Mesendoderm (in vitro differentiated cells): Measurements from ENCODE around the gene SF3B3.

Source experiments
- DNase-seq: peaks from one replicate; pipeline ENCODE4 v3.0.0; 2013
- H2AK5ac ChIP-seq: 2 replicates; pipeline ENCODE4 v1.6.1; 2013; ENCODE audit warnings: low read length, inconsistent platforms
- H2BK120ac ChIP-seq: 2 replicates; pipeline ENCODE4 v1.6.1; 2013; ENCODE audit warnings: low read depth, mild to moderate bottlenecking, low read length, moderate library complexity, mixed read lengths
- H2BK15ac ChIP-seq: replicated peaks from 2 replicates; pipeline ENCODE4 v1.6.1; 2013; ENCODE audit warnings: low read depth, mild to moderate bottlenecking, moderate library complexity
- H2BK5ac ChIP-seq: 2 replicates; pipeline ENCODE4 v1.6.1; 2013; ENCODE audit warnings: low read length, inconsistent platforms
- H3K18ac ChIP-seq: 2 replicates; pipeline ENCODE4 v1.6.1; 2013; ENCODE audit warnings: mild to moderate bottlenecking, low read length, mixed read lengths
- H3K23ac ChIP-seq: one replicate; pipeline ENCODE4 v1.6.1; 2013; ENCODE audit warnings: low read length
- H3K27ac ChIP-seq: 2 replicates; pipeline ENCODE4 v1.5.1; 2013; ENCODE audit warnings: low read depth, mild to moderate bottlenecking, inconsistent platforms, low read length, moderate library complexity
- H3K27me3 ChIP-seq: 2 replicates; pipeline ENCODE4 v1.6.1; 2013; ENCODE audit warnings: low read length, control low read depth, mild to moderate bottlenecking, inconsistent platforms; ENCODE audit not compliant: insufficient read depth, poor library complexity
- H3K36me3 ChIP-seq: 2 replicates; pipeline ENCODE4 v1.6.1; 2013; ENCODE audit warnings: low read length, inconsistent platforms; ENCODE audit not compliant: control insufficient read depth, insufficient read depth
- H3K4ac ChIP-seq: one replicate; pipeline ENCODE4 v1.6.1; 2013; ENCODE audit warnings: low read depth, mild to moderate bottlenecking, low read length, moderate library complexity
- H3K4me1 ChIP-seq: 2 replicates; pipeline ENCODE4 v1.6.1; 2013; ENCODE audit warnings: low read depth, low read length, inconsistent platforms; ENCODE audit not compliant: control insufficient read depth
- H3K4me2 ChIP-seq: 2 replicates; pipeline ENCODE4 v1.6.1; 2013; ENCODE audit warnings: low read length
- H3K4me3 ChIP-seq: 2 replicates; pipeline ENCODE4 v1.5.1; 2013; ENCODE audit warnings: mild to moderate bottlenecking, low read length
- H3K56ac ChIP-seq: one replicate; pipeline ENCODE4 v1.6.1; 2013; ENCODE audit warnings: low read length
- H3K79me1 ChIP-seq: 2 replicates; pipeline ENCODE4 v1.6.1; 2013; ENCODE audit warnings: low read length, inconsistent platforms
- H3K79me2 ChIP-seq: 2 replicates; pipeline ENCODE4 v1.6.1; 2013; ENCODE audit warnings: mild to moderate bottlenecking, low read length; ENCODE audit not compliant: control insufficient read depth, insufficient read depth
- H3K9ac ChIP-seq: 2 replicates; pipeline ENCODE4 v1.6.1; 2013; ENCODE audit warnings: low read length, inconsistent platforms
- H4K5ac ChIP-seq: one replicate; pipeline ENCODE4 v1.6.1; 2013; ENCODE audit warnings: low read length
- H4K8ac ChIP-seq: one replicate; pipeline ENCODE4 v1.6.1; 2013; ENCODE audit warnings: low read depth, mild to moderate bottlenecking, control low read depth, low read length, moderate library complexity
- WGBS: extraction: QIAGEN DNeasy Blood & Tissue Kit; methylation state at CpG from one replicate; pipeline ENCODE4 v1.1.7; 2013; ENCODE audit warnings: low lambda C conversion rate, missing lambda C conversion rate; ENCODE audit not compliant: insufficient coverage; ENCODE audit errors: extremely low coverage; 5-methylcytosine and 5-hydroxymethylcytosine counted together

Gene SF3B3

GRCh38 chr16:70576431-70577255, 53.0 kb downstream of the SF3B3 start:
- Histone ChIP-seq H2AK5ac (no peak overlapping the region), H3K79me2 (no peaks in the 10 kb centered on the region), H3K79me1 (peaks cover 2% of the 10 kb centered on the region), H2BK15ac (no peak overlapping the region), H4K8ac (no peak overlapping the region), H3K4me3 (no peak overlapping the region), H3K56ac (no peak overlapping the region), H3K18ac (no peak overlapping the region), H3K9ac (no peak overlapping the region), H3K4me2 (no peak overlapping the region), H2BK5ac (no peak overlapping the region), H3K23ac (no peak overlapping the region), H3K4me1 (no peaks in the 10 kb centered on the region), H3K36me3 (peaks cover 19% of the 10 kb centered on the region), H4K5ac (no peak overlapping the region), H2BK120ac (no peak overlapping the region), H3K27me3 (no peaks in the 10 kb centered on the region), H3K4ac (no peak overlapping the region), H3K27ac (no peak overlapping the region)
- no CpG with 5 or more reads among the region's 10 CpGs for WGBS
- DNase-seq = peak; percentile 41

- Histone ChIP-seq H3K4me3 (no peak overlapping the region), H3K4me2 (no peak overlapping the region), H3K36me3 (peaks cover 12% of the 10 kb centered on the region), H3K9ac (no peak overlapping the region), H4K5ac (no peak overlapping the region), H3K4me1 (no peaks in the 10 kb centered on the region), H3K79me1 (peaks cover 2% of the 10 kb centered on the region), H3K79me2 (no peaks in the 10 kb centered on the region), H4K8ac (no peak overlapping the region), H2BK5ac (no peak overlapping the region), H2BK120ac (no peak overlapping the region), H3K56ac (no peak overlapping the region), H3K18ac (no peak overlapping the region), H2BK15ac (no peak overlapping the region), H3K27ac (no peak overlapping the region), H3K4ac (no peak overlapping the region), H3K23ac (no peak overlapping the region), H3K27me3 (no peaks in the 10 kb centered on the region), H2AK5ac (no peak overlapping the region)
- DNase-seq = no peak
- no CpG with 5 or more reads among the region's 9 CpGs for WGBS
Measured at GRCh38 chr16:70577256-70577698, 53.7 kb downstream of the SF3B3 start.

- no peak overlapping the region for H3K9ac ChIP-seq
- no peak overlapping the region for H2BK15ac ChIP-seq
- no peak overlapping the region for H3K18ac ChIP-seq
- WGBS = no CpG with 5 or more reads among the region's 3 CpGs
- no peak overlapping the region for H2AK5ac ChIP-seq
- DNase-seq = no peak
- H3K4ac ChIP-seq = no peak overlapping the region
- no peak overlapping the region for H2BK5ac ChIP-seq
- no peak overlapping the region for H3K56ac ChIP-seq
- no peaks in the 10 kb centered on the region for H3K27me3 ChIP-seq
- no peak overlapping the region for H3K4me2 ChIP-seq
- H3K79me1 ChIP-seq = no peaks in the 10 kb centered on the region
- no peak overlapping the region for H3K27ac ChIP-seq
- H2BK120ac ChIP-seq = no peak overlapping the region
- no peaks in the 10 kb centered on the region for H3K4me1 ChIP-seq
- H3K36me3 ChIP-seq = peaks cover 5% of the 10 kb centered on the region
- H3K4me3 ChIP-seq = no peak overlapping the region
- no peaks in the 10 kb centered on the region for H3K79me2 ChIP-seq
- H3K23ac ChIP-seq = no peak overlapping the region
- no peak overlapping the region for H4K5ac ChIP-seq
- no peak overlapping the region for H4K8ac ChIP-seq
Measured at GRCh38 chr16:70578035-70578434, 54.4 kb downstream of the SF3B3 start.

GRCh38 chr16:70579248-70579647, 55.6 kb downstream of the SF3B3 start:
- no peak overlapping the region for H3K27ac ChIP-seq
- DNase-seq = no peak
- no peak overlapping the region for H3K4ac ChIP-seq
- no peaks in the 10 kb centered on the region for H3K27me3 ChIP-seq
- H3K4me2 ChIP-seq = no peak overlapping the region
- no peaks in the 10 kb centered on the region for H3K36me3 ChIP-seq
- no peak overlapping the region for H2AK5ac ChIP-seq
- no peak overlapping the region for H3K23ac ChIP-seq
- H4K8ac ChIP-seq = no peak overlapping the region
- no peaks in the 10 kb centered on the region for H3K79me1 ChIP-seq
- H4K5ac ChIP-seq = no peak overlapping the region
- WGBS = no CpG with 5 or more reads among the region's 5 CpGs
- no peak overlapping the region for H3K18ac ChIP-seq
- H3K4me1 ChIP-seq = no peaks in the 10 kb centered on the region
- H2BK15ac ChIP-seq = no peak overlapping the region
- no peak overlapping the region for H2BK120ac ChIP-seq
- H3K4me3 ChIP-seq = no peak overlapping the region
- H2BK5ac ChIP-seq = no peak overlapping the region
- H3K56ac ChIP-seq = no peak overlapping the region
- no peak overlapping the region for H3K9ac ChIP-seq
- no peaks in the 10 kb centered on the region for H3K79me2 ChIP-seq

- no peak overlapping the region for H3K4me2 ChIP-seq
- no peak for DNase-seq
- no peaks in the 10 kb centered on the region for H3K79me1 ChIP-seq
- H3K27ac ChIP-seq = no peak overlapping the region
- H2BK5ac ChIP-seq = no peak overlapping the region
- H3K79me2 ChIP-seq = no peaks in the 10 kb centered on the region
- H3K4me1 ChIP-seq = no peaks in the 10 kb centered on the region
- WGBS = no CpG with 5 or more reads among the region's 21 CpGs
- H4K8ac ChIP-seq = no peak overlapping the region
- no peak overlapping the region for H3K4me3 ChIP-seq
- H3K56ac ChIP-seq = peak overlapping the region; percentile 2
- no peak overlapping the region for H2BK15ac ChIP-seq
- no peak overlapping the region for H2BK120ac ChIP-seq
- H3K36me3 ChIP-seq = no peaks in the 10 kb centered on the region
- no peak overlapping the region for H2AK5ac ChIP-seq
- H4K5ac ChIP-seq = no peak overlapping the region
- peak overlapping the region; percentile 3 for H3K23ac ChIP-seq
- H3K9ac ChIP-seq = no peak overlapping the region
- no peaks in the 10 kb centered on the region for H3K27me3 ChIP-seq
- no peak overlapping the region for H3K18ac ChIP-seq
- H3K4ac ChIP-seq = no peak overlapping the region
Measured at GRCh38 chr16:70579648-70580630, 56.3 kb downstream of the SF3B3 start.
